ENCODE results near the gene CHST3.

- TF ChIP-seq, protein P1, sequence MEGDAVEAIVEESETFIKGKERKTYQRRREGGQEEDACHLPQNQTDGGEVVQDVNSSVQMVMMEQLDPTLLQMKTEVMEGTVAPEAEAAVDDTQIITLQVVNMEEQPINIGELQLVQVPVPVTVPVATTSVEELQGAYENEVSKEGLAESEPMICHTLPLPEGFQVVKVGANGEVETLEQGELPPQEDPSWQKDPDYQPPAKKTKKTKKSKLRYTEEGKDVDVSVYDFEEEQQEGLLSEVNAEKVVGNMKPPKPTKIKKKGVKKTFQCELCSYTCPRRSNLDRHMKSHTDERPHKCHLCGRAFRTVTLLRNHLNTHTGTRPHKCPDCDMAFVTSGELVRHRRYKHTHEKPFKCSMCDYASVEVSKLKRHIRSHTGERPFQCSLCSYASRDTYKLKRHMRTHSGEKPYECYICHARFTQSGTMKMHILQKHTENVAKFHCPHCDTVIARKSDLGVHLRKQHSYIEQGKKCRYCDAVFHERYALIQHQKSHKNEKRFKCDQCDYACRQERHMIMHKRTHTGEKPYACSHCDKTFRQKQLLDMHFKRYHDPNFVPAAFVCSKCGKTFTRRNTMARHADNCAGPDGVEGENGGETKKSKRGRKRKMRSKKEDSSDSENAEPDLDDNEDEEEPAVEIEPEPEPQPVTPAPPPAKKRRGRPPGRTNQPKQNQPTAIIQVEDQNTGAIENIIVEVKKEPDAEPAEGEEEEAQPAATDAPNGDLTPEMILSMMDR (IDR thresholded peaks at IDR 0.05): no peak
- TF ChIP-seq TCF7L2 (IDR thresholded peaks at IDR 0.05; ENCODE audit: low read depth, low read length) (no peak), POLR2AphosphoS5 (IDR thresholded peaks at IDR 0.05; ENCODE audit: low read depth, low read length) (no peak), SIN3A (IDR thresholded peaks at IDR 0.05; ENCODE audit: borderline replicate concordance, insufficient read depth, low read depth, low read length) (no peak)
- TF ChIP-seq, protein P2, sequence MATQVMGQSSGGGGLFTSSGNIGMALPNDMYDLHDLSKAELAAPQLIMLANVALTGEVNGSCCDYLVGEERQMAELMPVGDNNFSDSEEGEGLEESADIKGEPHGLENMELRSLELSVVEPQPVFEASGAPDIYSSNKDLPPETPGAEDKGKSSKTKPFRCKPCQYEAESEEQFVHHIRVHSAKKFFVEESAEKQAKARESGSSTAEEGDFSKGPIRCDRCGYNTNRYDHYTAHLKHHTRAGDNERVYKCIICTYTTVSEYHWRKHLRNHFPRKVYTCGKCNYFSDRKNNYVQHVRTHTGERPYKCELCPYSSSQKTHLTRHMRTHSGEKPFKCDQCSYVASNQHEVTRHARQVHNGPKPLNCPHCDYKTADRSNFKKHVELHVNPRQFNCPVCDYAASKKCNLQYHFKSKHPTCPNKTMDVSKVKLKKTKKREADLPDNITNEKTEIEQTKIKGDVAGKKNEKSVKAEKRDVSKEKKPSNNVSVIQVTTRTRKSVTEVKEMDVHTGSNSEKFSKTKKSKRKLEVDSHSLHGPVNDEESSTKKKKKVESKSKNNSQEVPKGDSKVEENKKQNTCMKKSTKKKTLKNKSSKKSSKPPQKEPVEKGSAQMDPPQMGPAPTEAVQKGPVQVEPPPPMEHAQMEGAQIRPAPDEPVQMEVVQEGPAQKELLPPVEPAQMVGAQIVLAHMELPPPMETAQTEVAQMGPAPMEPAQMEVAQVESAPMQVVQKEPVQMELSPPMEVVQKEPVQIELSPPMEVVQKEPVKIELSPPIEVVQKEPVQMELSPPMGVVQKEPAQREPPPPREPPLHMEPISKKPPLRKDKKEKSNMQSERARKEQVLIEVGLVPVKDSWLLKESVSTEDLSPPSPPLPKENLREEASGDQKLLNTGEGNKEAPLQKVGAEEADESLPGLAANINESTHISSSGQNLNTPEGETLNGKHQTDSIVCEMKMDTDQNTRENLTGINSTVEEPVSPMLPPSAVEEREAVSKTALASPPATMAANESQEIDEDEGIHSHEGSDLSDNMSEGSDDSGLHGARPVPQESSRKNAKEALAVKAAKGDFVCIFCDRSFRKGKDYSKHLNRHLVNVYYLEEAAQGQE (IDR thresholded peaks at IDR 0.05; ENCODE audit: insufficient read depth in 1 of 2, low read depth in 2 of 2, low read length in 1 of 2): no peak
Observed at GRCh38 chr10:71923138-71923692, 41.0 kb upstream of the CHST3 start.

All from Panc1 (cell line).